NOMO-1 treated with DMSO at 0.1 percent for 48 hours (cell line): ENCODE data around the gene VEZT.
"Not testable (repeated sequence)": the region's sequence is repeated elsewhere in the genome, so short reads cannot be mapped to it uniquely, and the experiment has no call there.

Experiments
- DNase-seq: peaks from one replicate; lab custom pipeline; 2025; ENCODE audit not compliant: unreplicated experiment; lab: John Stamatoyannopoulos, UW

Gene VEZT

DNA sequence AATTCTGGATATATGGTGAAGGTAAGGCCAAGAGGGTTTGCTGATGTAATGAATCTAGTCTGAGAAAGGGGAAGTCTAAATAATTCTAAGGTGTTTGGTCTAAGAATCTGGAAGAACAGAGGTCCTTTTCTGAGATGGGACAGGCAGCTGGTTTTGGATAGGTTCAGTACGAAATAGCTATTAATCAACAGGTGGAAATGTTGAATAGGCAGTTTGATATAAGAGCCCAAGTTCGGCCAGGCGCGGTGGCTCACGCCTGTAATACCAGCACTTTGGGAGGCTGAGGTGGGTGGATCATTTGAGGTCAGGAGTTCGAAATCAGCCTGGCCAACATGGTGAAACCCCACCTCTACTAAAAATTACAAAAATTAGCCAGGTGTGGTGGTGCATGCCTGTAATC lies 97.1 kb downstream of the VEZT start:
- not testable (repeated sequence) for DNase-seq

- no peak for DNase-seq
Measured at GRCh38 chr12:95316798-95317197, 99.2 kb downstream of the VEZT start.

GRCh38 chr12:95318071-95318545 lies 100.5 kb downstream of the VEZT start:
- DNase-seq = no peak

DNA sequence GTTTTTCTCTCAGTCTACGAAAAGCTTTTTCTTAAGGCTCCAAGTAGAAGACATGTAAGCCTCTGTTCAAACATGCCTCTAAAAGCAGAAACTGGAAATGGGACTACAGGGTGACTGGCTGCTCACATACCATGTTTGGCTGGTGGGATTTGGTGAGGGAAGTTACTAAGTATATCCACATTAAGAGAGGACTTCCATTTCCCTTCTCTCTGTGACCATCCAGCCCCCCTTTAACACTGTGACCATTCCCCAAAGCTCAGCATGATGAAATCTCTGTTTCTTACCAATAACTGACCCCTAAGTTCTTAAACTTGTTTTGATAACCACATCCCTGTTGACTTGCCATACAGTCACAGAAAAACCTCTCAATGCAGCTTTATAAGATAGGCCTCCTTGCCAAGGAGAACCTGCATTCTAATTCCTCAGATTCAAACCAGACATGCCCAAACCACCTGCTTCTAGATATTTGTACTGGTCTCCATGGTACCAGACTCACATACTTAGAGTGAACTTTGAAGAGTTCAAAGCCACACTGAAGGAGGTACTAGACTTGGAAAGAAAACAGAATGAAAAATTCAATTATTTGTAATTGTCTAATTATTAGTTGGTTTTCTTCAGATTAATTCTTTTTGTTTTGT lies 102.2 kb downstream of the VEZT start:
- no peak for DNase-seq

DNA sequence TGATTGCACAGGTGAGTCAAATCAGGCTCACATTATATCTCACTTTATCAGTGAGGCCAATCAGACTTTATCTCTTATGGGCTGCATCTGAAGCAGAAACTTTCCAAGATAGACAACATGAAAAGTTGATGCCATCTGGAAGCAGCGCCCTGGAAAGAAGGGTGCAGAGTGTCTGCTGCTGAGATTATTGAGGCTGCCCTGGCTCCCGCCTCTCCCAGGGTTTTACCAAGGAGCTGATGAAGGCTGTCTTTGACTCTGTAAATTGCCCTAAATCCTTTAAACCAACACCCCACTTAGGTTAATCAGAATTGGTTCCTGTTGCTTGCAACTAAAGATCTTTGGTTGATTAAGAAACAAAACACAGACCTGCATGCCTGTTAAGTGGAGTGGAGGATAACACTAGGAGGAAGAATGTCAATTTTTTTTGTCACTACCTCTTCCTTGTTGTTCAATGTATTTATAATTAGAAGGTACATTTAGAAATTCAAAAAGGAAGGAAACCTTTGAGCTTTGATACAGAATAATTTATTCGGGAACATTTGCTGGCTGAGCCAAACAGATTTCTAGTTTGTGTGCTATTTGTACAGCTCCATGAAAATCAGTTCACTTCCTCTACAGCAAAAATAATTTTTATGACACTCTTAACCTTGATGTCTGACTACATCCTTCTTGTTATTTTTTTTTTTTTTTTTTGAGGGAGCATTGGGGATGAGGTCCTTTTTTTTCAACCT lies 104.1 kb downstream of the VEZT start:
- no peak for DNase-seq

DNA sequence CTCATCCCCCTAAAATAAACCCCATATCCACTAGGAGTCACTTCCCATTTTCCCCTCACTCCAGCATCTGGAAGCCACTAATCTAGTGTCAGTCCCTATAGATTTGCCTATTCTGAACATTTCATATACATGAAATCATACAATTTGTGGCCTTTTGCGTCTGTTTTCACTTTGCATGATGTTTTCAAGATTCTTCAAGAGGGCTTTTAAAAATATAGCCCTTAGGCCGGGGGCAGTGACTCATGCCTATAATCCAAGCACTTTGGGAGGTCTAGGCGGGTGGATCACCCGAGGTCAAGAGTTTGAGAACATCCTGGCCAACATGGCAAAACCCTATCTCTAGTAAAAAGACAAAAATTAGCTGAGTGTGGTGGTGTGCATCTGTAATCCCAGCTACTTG lies 104.7 kb downstream of the VEZT start:
- DNase-seq = no peak

DNA sequence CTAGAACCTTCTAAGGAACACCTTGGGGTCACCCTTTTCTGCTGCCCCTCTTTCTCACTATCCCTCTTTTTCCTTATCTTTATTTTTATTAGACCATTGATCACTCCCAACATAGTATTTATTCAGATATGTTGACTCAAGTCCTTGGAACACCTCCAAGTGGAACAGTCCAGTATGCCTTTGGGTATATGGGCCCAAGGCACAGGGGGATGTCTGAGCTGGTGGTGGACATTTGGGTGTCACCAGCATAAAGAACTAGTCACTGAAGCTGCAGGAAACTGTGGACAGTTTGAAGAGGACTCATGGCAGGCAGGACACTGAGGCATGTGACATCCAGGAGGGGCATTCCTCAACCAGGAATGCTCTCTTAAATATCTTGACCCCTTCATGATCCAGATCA lies 105.6 kb downstream of the VEZT start:
- DNase-seq = no peak

- not testable (repeated sequence) for DNase-seq
Measured at GRCh38 chr12:95324246-95324645, 106.6 kb downstream of the VEZT start.

DNA sequence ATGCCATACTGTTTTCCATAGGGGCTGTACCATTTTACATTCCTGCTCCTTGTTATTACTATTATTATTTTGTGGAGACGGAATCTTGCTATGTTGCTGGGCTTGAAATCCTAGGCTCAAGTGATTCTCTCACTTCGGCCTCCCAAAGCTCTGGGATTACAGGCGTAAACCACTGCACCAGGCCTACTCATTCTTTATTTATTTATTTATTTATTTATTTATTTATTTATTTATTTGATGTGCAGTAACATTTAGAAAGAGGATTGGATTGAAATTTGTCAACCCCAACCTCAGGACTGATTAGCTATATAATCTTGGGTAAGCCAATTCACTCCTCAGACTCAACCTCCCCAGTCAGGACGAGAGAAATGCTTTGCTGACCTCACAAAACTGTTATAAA lies 107.9 kb downstream of the VEZT start:
- no peak for DNase-seq

DNA sequence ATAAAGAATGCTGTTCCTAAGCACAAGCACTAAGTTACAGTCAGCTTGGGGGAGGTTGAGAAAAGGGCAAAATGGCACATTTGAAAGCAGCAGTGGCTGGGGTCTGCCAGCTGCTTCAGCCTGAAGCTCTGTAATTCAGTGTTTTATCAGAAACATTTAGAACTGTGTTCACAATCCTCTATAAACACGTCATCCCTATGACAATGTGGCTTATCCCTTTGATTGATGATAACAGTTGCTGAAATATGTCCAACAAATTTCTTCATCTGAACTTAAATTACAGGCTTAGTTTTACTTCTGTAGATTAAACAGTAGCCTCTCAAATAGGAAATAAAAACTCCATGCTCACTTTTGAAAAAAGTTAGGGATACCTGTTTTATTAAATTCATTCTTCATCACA lies 108.8 kb downstream of the VEZT start:
- DNase-seq = no peak

- no peak for DNase-seq
Measured at GRCh38 chr12:95326855-95327254, 109.2 kb downstream of the VEZT start.

DNA sequence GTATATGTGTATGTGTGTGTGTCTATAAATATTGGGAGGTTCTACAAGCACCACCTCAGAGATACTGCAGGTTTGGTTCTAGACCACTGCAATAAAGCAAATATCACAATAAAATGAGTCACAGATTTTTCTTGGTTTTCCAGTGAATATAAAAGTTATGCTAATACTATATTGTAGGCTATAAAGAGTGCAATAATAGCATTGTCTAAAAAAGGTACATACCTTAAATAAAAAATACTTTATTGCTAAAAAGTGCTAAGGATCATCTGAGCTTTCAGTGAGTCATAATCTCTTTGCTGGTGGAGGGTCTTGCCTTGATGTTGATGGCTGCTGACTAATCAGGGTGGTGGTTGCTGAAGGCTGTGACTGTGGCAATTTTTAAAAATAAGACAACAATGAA lies 111.1 kb downstream of the VEZT start:
- DNase-seq = no peak

DNA sequence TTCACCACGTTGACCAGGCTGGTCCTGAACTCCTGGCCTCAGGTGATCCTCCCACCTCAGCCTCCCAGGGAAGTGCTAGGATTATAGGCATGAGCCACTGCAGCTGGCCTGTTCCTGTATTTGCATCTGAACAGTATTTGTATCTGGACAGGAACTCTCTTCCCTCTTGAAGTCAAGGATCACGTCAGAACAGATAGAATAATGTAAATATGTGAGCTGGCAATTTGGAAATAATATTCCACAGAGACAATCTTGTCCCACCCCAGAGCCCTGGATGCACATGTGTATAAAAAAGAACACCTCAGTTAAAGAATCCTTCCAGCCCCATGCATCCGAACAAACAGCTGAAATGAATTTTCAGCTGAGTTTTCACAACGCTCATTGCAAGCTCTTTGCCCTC lies 118.3 kb downstream of the VEZT start:
- no peak for DNase-seq

DNA sequence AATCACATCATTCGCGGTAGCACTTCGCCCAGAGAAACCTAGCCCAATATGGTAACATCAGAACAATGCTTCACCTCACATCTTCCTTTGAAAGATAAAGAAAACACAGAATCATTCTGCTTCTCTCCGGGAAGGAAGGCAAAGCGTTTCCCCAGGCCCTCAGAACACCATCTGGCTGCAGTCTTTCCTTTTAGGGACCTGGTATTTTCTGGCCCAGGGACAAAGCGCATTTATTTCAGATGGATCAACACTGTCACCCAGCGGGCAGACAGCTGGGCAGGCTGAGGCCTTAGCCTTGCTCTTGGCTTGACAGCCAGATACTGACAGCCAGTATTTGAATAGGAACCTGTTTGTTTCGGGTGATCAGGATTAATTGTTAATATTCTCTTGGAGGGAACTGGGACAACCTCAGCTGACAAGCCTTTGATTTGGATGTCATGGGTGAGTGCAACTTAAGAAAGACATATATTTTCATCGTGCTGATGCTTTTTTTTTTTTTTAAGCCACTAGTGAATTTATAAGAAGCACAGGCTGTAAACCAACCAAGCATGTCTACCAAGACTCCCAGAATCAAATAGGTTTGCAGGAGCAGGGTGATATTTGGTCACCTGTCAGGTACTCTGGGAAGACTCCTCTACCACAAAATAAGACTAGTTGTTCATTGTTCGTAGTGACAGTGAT lies 118.9 kb downstream of the VEZT start:
- DNase-seq = no peak

DNA sequence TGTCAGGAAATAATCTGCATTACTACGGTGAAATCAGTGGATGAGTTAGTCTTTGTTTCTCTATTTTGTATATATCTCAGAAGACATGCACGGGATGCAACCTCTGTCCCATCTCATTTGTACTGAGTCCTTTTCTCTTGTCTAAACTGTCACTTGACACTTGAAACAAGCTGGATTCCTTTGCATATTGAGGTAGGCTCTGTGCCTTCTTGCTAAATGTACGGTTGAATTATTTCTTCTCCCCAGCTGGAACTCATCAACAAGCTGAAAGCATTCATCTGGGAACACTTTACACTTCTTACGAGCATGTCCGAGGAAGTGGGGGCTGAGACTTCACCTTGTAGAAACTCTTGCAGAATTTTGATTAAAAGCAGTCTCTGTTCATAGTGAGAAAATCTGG lies 119.5 kb downstream of the VEZT start:
- DNase-seq = no peak

DNA sequence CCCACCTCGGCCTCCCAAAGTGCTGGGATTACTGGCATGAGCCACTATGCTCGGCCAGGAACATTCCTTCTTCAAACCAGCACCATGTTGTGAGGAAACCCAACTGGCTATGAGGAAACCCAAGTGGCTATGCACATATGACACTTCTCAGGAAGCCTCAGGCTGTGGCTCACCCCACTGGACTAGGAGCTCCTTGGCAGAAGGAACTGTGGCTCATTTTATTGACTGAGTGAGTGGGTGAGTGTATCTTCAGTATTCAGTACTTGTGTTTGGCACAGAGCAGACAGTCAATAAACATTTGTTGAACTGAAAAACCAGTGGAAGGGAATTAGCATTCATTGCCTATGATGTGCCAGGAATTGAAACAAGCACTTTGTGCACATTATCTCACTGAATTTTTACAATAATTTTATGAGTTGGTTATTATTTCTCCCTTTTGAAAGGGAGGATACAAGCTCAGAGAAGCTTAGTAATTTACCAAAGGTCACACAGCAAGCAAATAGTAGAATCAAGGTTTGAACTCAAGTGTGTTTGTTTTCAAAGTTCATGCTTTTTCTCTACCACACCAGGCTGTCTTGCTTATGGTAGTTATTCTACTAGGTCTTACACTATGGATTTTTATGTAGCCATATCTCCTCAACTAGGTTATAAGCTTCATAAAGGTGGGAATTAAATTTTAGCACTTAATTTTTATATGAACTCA lies 121.6 kb downstream of the VEZT start:
- DNase-seq = no peak

- DNase-seq = no peak
Measured at GRCh38 chr12:95342008-95342407, 124.4 kb downstream of the VEZT start.

GRCh38 chr12:95343461-95344230 lies 126.0 kb downstream of the VEZT start:
- no peak for DNase-seq

DNA sequence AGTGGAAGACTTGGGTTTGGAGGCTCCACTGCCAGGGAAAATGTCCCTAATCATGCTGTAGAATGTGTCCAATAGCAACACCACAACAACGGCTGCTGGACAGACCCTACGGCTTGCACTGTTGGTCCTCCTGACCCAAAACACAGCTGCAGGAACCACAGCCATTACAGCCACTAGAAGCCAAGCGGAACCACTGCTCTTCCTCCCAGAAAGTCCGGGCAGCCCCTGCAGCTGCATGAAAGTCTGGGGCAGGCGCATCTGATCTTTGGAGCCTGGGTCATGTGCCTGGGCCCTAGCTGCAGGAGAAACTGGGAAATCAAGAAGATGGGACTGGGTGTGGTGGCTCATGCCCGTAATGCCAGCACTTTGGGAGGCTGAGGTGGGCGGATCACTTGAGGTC lies 131.7 kb downstream of the VEZT start:
- no peak for DNase-seq

DNA sequence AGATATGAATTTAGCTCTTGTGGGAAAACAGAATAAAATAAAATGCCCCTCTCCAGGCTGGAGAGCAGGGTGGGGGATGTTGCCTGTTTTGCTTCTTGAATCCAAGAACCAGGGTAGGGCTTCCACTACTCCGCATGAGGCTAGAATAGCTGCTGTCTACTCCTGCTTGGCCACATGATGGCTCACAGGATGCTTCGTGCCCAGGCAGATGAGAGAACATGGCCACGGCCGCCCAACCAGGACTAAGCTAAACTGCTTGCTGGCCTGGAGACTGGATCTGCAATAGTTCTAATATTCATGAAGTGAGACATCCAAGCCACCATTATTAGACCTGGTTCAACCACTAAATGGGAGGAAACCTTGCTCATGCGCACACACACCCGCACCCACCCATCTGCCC lies 134.1 kb downstream of the VEZT start:
- no peak for DNase-seq
